ENCODE results near the gene KCNH5.

- no peak for TF ChIP-seq POLR2A (IDR thresholded peaks at IDR 0.05)
- no peak for TF ChIP-seq CTCF (IDR thresholded peaks at IDR 0.05 in 4 of 5, conservative IDR thresholded peaks at IDR 0.05 in 1 of 5)
Observed at GRCh38 chr14:62847168-62847567, 198.1 kb downstream of the KCNH5 start.

Measured in gastrocnemius medialis (tissue), 4 donors.